Prostate gland (tissue), 2 donors: ENCODE results near the gene COL23A1.

ENCODE experiments used
- POLR2A ChIP-seq: fragments of 450-650 bp; IDR thresholded peaks from one replicate; pipeline ENCODE4 v1.6.1; 2016; ENCODE audit warnings: antibody characterized with exemption, mild to moderate bottlenecking
- POLR2AphosphoS5 ChIP-seq: sonication (generic); formaldehyde crosslinking; IDR thresholded peaks from one replicate; pipeline ENCODE4 v1.6.1; 2017; ENCODE audit warnings: antibody characterized with exemption
- TF ChIP-seq, protein P1 (sequence below), 4 experiments: fragments of 200-600 bp in 2 of 4; fragments of 450-650 bp in 2 of 4; sonication (generic) in 2 of 4; IDR thresholded peaks; 1 replicate in 3 of 4; 2 replicates in 1 of 4; pipeline ENCODE4 v1.5.1; 2016 to 2019; ENCODE audit warnings: antibody characterized with exemption in 4 of 4, mild to moderate bottlenecking in 2 of 4, moderate library complexity in 2 of 4

DNA sequence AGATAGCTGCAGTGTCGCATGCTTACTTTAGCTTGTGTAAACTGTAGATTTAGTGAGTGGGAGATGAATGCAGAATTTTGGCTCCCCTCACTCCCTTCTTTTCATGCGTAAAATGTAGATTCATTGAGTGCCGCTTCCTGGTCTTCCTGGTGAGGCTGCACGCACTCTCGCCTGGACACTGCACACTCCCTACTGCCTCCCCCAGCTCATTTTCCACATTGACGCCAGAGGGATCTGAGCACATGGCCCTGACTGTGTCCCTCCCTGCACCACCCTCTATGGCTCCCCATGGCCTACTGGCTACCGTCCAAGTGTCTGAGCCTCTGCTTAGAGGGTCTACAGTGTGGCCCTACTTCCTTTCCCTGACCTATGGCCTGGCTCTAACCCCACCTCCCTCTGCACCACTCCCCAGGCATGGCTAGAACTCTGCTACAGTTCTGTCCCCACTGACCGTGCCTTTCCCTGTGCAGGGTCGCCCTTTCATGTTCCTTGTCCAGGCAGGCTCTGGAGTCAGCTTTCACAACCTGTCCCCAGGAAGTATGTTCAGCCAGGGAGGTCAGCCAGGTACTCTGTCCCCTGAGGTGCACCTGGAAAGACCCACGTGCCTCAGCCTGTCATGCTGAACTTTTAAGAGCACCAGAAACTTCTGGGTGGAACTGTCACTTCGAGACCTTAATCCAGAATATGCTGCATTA is 160.6 kb downstream of the COL23A1 start:
- TF ChIP-seq POLR2AphosphoS5 (peak; percentile 63), POLR2A (no peak)
- TF ChIP-seq, protein P1, sequence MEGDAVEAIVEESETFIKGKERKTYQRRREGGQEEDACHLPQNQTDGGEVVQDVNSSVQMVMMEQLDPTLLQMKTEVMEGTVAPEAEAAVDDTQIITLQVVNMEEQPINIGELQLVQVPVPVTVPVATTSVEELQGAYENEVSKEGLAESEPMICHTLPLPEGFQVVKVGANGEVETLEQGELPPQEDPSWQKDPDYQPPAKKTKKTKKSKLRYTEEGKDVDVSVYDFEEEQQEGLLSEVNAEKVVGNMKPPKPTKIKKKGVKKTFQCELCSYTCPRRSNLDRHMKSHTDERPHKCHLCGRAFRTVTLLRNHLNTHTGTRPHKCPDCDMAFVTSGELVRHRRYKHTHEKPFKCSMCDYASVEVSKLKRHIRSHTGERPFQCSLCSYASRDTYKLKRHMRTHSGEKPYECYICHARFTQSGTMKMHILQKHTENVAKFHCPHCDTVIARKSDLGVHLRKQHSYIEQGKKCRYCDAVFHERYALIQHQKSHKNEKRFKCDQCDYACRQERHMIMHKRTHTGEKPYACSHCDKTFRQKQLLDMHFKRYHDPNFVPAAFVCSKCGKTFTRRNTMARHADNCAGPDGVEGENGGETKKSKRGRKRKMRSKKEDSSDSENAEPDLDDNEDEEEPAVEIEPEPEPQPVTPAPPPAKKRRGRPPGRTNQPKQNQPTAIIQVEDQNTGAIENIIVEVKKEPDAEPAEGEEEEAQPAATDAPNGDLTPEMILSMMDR (IDR thresholded peaks at IDR 0.05), result no peak
